MCF 10A (cell line): ENCODE results near the gene TBC1D9B. TPM values are rescaled to one million over a fixed set of nuclear protein-coding genes. Genes with fewer than 3 reads are reported as not detected.

Experiments used
- Bru-seq: library from RNA; stranded (reverse); fragments of 400-500 nt; gene quantifications from one replicate; lab custom pipeline; 2021; lab: Mats Ljungman, UMichigan
- BruChase-seq, 2 experiments: library from RNA; stranded (reverse); fragments of 400-500 nt; gene quantifications; one replicate each; lab custom pipeline; 2021; lab: Mats Ljungman, UMichigan
- BruUV-seq: library from RNA; stranded (reverse); fragments of 400-500 nt; replicated peaks from 2 replicates; lab custom pipeline; 2021; lab: Mats Ljungman, UMichigan
- CTCF ChIA-PET: fragments of 300-600 bp; sonication (Branson Sonifier 250); formaldehyde crosslinking; extraction: SDS; loops from one replicate; lab custom pipeline; 2021; ENCODE audit warnings: antibody characterized with exemption, inconsistent platforms; lab: Yijun Ruan, JAX
- POLR2A ChIA-PET: fragments of 300-600, 350-650 bp; sonication (Branson Sonifier 250); formaldehyde crosslinking; extraction: SDS; loops from one replicate; lab custom pipeline; 2020; ENCODE audit warnings: antibody characterized with exemption, inconsistent platforms; lab: Yijun Ruan, JAX
- DNase-seq: peaks from one replicate; pipeline ENCODE4 v3.0.0-alpha.2; 2018; ENCODE audit not compliant: unreplicated experiment
- H3K27ac Mint-ChIP-seq: one replicate; pipeline ENCODE4 v1.8.0; 2022; ENCODE audit warnings: mild to moderate bottlenecking, low read depth, mixed read lengths; ENCODE audit not compliant: unreplicated experiment
- H3K27me3 Mint-ChIP-seq: one replicate; pipeline ENCODE4 v1.8.0; 2022; ENCODE audit warnings: mixed read lengths; ENCODE audit not compliant: insufficient read depth, unreplicated experiment
- H3K36me3 Mint-ChIP-seq: one replicate; pipeline ENCODE4 v1.8.0; 2022; ENCODE audit warnings: mild to moderate bottlenecking, moderate library complexity, mixed read lengths; ENCODE audit not compliant: insufficient read depth, unreplicated experiment
- H3K4me1 Mint-ChIP-seq: one replicate; pipeline ENCODE4 v1.8.0; 2022; ENCODE audit warnings: mixed read lengths; ENCODE audit not compliant: insufficient read depth, unreplicated experiment
- H3K4me3 Mint-ChIP-seq: one replicate; pipeline ENCODE4 v1.8.0; 2022; ENCODE audit warnings: mild to moderate bottlenecking, moderate library complexity, mixed read lengths; ENCODE audit not compliant: unreplicated experiment
- H3K9me3 Mint-ChIP-seq: one replicate; pipeline ENCODE4 v1.8.0; 2022; ENCODE audit warnings: mixed read lengths; ENCODE audit not compliant: unreplicated experiment
- CTCF ChIP-seq: fragments of 200-600 bp; IDR thresholded peaks from one replicate; pipeline ENCODE4 v1.8.0; 2022; ENCODE audit warnings: antibody characterized with exemption, mild to moderate bottlenecking; ENCODE audit not compliant: unreplicated experiment
- intact Hi-C: fragments of 100-400 bp; cut with micrococcal nuclease; formaldehyde crosslinking; loops from 2 replicates; pipeline ENCODE4 v1.14.1; 2022
- long read RNA-seq: library from polyadenylated mRNA; stranded (forward); transcript quantifications from one replicate; pipeline ENCODE4 v2.0.0, GENCODE V29; 2022
- total RNA-seq: library from RNA; stranded (reverse); gene quantifications from 2 replicates; pipeline ENCODE4 v1.2.3, GENCODE V29; 2022

TBC1D9B gene
- total RNA-seq: 162 and 166 TPM in 2 replicates
- Bru-seq, nascent RNA: percentile 77 among the genes with signal in this experiment
- percentile 89 among the genes with signal in this experiment for BruChase-seq, experiment 1, labeled RNA remaining after a 6-hour chase
- percentile 83 among the genes with signal in this experiment for BruChase-seq, experiment 2, labeled RNA remaining after a 2-hour chase
- long read RNA-seq, full-length matches to known transcripts: 169 of 338 reads
- long read RNA-seq, partial matches to known transcripts: 110 of 338 reads
- long read RNA-seq, other reads (novel, unspliced or antisense): 59 of 338 reads

DNA sequence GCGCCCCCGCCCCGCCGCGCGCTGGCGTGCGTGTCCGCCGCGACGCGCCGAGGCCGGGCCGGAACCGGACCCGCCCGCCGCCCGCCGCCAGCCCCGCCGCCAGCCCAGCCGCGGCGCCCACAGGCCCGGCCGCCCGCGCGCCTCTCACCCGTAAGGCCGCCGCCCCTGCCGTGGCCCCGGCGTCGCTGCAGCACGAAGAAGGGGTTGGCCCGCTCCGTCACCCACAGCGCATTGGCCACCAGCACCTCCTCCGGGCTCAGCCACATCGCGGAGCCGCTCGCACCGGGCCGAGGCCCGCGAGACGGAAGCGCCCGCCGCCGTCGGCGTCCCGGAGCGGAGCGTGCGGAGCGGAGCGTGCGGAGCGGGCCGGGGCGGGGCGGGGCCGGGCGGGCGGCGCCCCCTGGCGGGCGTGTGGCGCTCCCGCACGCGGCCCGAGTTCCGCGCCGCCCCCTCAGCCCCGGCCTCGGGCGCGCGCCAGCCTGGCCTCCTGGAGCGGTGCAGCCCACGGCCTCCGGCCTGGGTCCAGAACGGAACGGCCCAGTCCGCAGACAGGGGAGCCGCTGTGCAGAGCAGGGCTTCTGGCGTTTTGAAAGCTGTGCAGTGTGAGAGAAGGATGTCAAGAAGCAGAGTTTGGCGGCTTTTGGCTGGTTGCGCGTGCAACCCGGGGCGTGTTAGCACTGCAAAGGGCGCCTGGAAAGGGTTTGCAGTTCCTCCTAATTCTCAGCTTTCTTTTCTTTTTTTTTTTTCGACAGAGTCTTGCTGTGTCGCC is at the start of gene TBC1D9B:
TBC1D9B (minus strand) TSS at position 342 of the 769 bp plus-strand sequence; CDS start at position 266, 76 bp downstream.
- DNase-seq: peak; percentile 73
- ChIA-PET POLR2A (interaction anchor here (0.7 to 1.6 kb wide), 6 partner anchors 12 to 588 kb away, joined by 3 to 7 read pairs (median 4); partner anchors contain the start of gene MAML1), CTCF (interaction anchor here (0.5 to 1.4 kb wide), 16 partner anchors 9 to 172 kb away, joined by 3 to 5 read pairs (median 3); no protein-coding TSS in a partner anchor)
- Mint-ChIP-seq H3K9me3 (no peaks in the 10 kb centered on the region), H3K27ac (peak within 1 kb of the TSS; percentile 82), H3K4me3 (peak within 1 kb of the TSS; percentile 98), H3K4me1 (peaks cover 7% of the 10 kb centered on the region), H3K36me3 (peaks cover 28% of the 10 kb centered on the region), H3K27me3 (no peaks in the 10 kb centered on the region)
- intact Hi-C loops: loop anchor here (2.0 to 5.0 kb wide), 3 partner anchors 111 to 165 kb away; partner anchors contain the start of gene RNF130
- TF ChIP-seq CTCF: peak; percentile 34
- no TSS peak for BruUV-seq

DNA sequence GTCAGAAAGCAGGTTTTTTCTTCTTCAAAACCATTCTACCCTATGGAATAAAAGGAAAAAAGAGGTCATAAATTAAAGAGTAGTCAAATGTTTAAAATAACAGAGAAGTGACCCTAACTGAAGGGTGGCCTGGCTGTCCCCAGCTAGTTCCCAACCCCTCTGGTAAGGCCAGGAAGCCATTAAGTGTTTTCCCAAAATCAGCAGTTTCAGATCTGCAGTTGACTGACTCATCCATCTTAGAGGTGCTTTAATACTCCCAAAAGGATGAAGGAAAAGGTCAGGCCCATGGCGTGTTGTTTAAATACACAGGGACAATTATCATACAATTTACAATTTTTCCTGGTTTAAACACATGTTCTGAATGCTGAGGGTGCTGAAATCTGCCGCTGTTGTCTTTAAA is 47.9 kb upstream of the TBC1D9B start:
- no peak for TF ChIP-seq CTCF
- Mint-ChIP-seq H3K4me1 (peaks cover 5% of the 10 kb centered on the region), H3K27ac (no peak overlapping the region), H3K36me3 (peaks cover 15% of the 10 kb centered on the region), H3K27me3 (no peaks in the 10 kb centered on the region), H3K4me3 (no peak overlapping the region), H3K9me3 (no peaks in the 10 kb centered on the region)
- DNase-seq: no peak
- intact Hi-C loops: no loop called here
- ChIA-PET CTCF (interaction anchor here (0.7 to 0.8 kb wide), 2 partner anchors 93 to 142 kb away, joined by 3 to 5 read pairs; no protein-coding TSS in a partner anchor), POLR2A (interaction anchor here (1.1 kb wide), 1 partner anchor 15 kb away, joined by 6 read pairs; no protein-coding TSS in a partner anchor)
- BruUV-seq: no TSS peak

DNA sequence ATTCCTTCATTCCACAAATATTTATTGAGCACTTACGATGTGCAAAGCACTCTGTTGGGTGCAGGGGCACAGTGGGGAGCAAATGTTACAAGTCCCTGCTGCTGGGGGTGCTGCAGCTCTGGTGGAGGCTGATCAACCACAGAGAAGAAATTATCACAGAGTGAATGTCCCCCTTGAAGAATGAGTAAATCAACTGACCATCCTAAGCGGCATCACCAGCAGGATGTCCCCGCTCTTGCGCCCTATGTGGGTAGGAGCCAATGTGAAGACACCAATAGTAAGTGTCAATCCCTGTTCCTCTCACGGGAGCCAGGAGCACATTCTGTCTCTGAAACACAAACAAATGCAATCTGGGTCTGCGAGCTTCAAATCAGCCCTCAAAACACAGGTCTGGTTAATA is 47.4 kb upstream of the TBC1D9B start:
- no peak for TF ChIP-seq CTCF
- intact Hi-C loops: no loop called here
- ChIA-PET POLR2A (no interaction called here), CTCF (interaction anchor here (0.7 kb wide), 1 partner anchor 142 kb away, joined by 5 read pairs; no protein-coding TSS in a partner anchor)
- Mint-ChIP-seq H3K27me3 (no peaks in the 10 kb centered on the region), H3K36me3 (peaks cover 19% of the 10 kb centered on the region), H3K9me3 (no peaks in the 10 kb centered on the region), H3K4me1 (peaks cover 5% of the 10 kb centered on the region), H3K4me3 (no peak overlapping the region), H3K27ac (no peak overlapping the region)
- no TSS peak for BruUV-seq
- no peak for DNase-seq

DNA sequence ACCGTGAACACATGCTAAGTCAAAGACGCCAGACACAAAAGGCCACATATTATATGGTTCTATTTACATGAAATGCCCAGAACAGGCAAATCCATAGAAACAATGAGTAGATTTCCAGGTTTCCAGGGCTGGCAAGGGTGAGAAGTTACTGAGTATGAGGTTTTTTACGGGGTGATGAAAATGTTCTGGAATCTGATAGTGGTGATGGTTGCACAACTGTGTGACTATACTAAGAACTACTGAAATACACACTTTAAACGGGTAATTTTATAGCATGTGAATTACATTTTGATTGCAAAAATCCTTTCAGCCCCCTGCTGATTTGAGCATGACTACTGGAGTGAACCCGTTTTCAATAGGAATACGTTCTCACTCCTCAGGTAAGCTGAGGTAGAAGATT is 46.7 kb upstream of the TBC1D9B start:
- no peak overlapping the region for H3K4me3 Mint-ChIP-seq
- no peak overlapping the region for H3K27ac Mint-ChIP-seq
- no peak for TF ChIP-seq CTCF
- intact Hi-C loops: no loop called here
- no peaks in the 10 kb centered on the region for H3K27me3 Mint-ChIP-seq
- BruUV-seq: no TSS peak
- H3K4me1 Mint-ChIP-seq: peaks cover 5% of the 10 kb centered on the region
- CTCF ChIA-PET: no interaction called here
- POLR2A ChIA-PET: no interaction called here
- H3K36me3 Mint-ChIP-seq: peaks cover 19% of the 10 kb centered on the region
- DNase-seq: peak; percentile 41
- H3K9me3 Mint-ChIP-seq: no peaks in the 10 kb centered on the region
